ENCODE results near the gene NINJ2.
"Not testable (repeated sequence)": the region's sequence is repeated elsewhere in the genome, so short reads cannot be mapped to it uniquely, and the experiment has no call there.

The NINJ2 gene

GRCh38 chr12:663293-663871 lies at the start of gene NINJ2:
NINJ2 (minus strand) TSS chr12:663445; CDS start chr12:663360, 85 bp downstream.
- DNase-seq (ENCODE audit: low spot score), result no peak

DNA sequence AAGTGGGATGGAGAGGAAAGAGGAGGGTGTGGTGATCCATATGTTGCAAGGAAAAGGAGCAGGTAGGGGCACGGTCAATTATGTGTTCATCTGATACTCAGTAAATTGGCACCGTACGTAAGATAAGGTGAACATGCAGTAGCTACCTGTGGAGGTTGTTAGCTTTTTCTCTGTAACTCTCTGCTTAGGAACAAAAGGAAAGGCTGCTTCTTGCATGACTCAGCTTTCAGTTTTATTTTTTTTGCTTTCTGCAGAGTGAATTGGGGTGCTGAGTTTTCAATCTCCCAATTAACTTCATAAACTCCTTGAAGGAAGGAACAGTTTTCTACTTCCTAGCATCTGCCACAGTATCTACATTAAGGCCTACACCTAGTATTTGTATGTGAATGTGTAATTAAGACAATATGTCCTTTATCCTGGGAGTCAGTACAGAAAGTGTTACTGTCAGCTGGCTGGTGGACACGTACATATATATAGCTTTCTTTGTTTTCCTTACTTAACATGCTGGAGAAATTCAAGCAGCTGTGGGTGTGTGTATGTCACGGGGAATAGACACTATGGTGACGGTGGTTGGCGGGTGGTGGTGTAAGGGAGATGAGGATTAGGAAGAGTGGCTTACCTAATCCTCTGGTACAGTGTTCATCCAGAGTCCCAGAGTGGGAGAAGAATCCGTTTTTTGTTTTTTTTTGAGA lies 49.1 kb upstream of the NINJ2 start:
- DNase-seq (ENCODE audit: low spot score), result peak; percentile 13

- no peak for DNase-seq (ENCODE audit: low spot score)
Measured at GRCh38 chr12:709455-710020, 46.3 kb upstream of the NINJ2 start.

- DNase-seq (ENCODE audit: low spot score), result not testable (repeated sequence)
Measured at GRCh38 chr12:708084-708483, 44.8 kb upstream of the NINJ2 start.

GRCh38 chr12:704516-705242 lies 41.4 kb upstream of the NINJ2 start:
- no peak for DNase-seq (ENCODE audit: low spot score)

GRCh38 chr12:701896-702539 lies 38.8 kb upstream of the NINJ2 start:
- DNase-seq (ENCODE audit: low spot score), result no peak

DNA sequence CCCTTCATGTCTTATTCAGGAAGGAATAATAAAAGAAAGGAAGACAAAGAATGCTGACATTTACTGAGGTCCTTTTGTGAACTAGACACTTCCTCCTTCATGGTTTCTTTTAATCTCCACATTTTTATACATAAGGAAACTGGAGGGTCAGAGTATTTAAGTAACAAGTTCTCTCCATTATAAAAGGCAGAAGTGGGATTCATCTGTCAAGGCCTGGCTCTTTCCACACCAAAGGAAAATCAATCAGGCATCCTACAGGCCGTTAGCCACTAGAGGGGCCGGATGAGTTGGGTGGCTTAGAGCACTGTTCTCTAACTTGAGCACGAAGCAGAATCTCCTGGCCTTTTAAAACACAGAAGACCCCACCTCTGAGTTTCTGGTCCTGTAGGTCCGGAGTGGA lies 36.8 kb upstream of the NINJ2 start:
- no peak for DNase-seq (ENCODE audit: low spot score)

DNA sequence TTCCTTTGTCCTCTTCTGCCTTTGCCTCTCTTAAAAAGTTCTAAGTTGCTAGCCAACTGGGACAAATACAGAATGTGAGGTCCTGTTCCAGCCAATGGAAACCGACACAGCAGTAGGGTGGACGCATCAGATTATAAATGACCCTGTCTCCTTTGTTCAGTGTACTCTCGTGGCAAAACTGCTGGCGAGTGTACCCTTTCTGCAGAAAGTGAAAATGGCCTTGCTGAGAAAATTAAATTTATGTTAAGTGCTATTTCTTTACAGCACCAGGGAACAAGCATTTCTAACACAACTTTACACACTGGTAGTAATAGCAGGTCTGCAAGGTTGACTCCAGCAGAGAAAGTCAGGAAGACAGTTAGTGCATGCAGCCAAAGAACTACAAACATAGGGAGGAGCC lies 35.0 kb upstream of the NINJ2 start:
- DNase-seq (ENCODE audit: low spot score), result not testable (repeated sequence)

- no peak for DNase-seq (ENCODE audit: low spot score)
Measured at GRCh38 chr12:697481-697880, 34.2 kb upstream of the NINJ2 start.

GRCh38 chr12:694734-695503 lies 31.7 kb upstream of the NINJ2 start:
- DNase-seq (ENCODE audit: low spot score), result no peak

- DNase-seq (ENCODE audit: low spot score), result no peak
Measured at GRCh38 chr12:693934-694533, 30.8 kb upstream of the NINJ2 start.

- DNase-seq (ENCODE audit: low spot score), result no peak
Measured at GRCh38 chr12:692274-692673, 29.0 kb upstream of the NINJ2 start.

DNA sequence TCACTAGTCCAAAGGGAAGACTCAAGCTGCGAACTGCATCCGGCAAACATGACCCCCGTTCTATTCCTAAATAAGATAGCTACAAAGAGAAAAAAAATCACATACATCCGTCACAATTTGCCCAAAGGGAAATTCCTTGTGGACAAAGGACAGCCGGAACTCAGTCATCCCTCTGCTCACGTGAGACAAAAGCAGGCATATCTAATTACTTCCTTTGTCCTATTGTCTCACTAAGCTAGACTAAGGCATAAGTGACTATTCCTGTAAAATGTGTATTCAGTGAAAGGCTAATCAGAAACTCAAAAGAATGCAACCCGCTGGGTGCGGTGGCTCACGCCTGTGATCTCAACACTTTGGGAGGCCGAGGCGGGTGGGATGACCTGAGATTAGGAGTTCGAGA lies 27.2 kb upstream of the NINJ2 start:
- DNase-seq (ENCODE audit: low spot score), result no peak

DNA sequence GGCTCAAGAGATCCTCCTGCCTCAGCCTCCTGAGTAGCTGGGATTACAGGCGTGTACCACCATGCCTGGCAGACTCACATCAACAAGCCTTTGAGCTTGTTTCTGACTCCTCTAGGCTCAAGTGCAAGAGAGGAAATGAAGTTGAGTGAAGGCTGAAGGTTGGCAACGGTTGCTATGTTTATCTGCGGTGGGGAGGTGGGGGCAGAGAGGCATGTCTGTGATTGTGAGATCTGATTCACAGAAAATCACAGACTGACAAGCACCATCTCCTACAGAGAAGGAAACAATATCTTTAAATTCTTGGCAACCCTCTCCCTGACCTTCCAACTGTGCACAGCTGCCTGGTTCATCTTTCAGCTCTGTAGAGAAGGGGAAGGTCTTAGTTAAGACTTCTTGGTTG lies 22.1 kb upstream of the NINJ2 start:
- no peak for DNase-seq (ENCODE audit: low spot score)

DNA sequence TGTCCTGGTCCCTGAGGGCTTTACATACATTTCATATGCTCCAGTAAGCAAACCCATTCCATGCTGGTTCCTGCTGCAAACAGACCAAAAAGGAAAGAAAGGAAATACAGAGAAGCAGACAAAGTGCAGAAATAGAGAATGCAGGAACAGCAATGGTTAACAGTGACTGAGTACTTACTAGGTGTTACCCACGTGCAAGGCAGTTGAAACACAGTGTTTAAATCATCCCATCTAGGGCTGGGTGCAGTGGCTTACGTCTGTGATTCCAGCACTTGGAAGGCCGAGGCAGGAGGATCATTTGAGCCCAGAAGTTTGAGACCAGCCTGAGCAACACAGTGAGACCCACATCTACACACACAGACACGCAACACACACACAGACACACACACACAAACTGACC lies 21.2 kb upstream of the NINJ2 start:
- DNase-seq (ENCODE audit: low spot score), result no peak

GRCh38 chr12:681568-682256 lies 18.5 kb upstream of the NINJ2 start:
- DNase-seq (ENCODE audit: low spot score), result no peak

DNA sequence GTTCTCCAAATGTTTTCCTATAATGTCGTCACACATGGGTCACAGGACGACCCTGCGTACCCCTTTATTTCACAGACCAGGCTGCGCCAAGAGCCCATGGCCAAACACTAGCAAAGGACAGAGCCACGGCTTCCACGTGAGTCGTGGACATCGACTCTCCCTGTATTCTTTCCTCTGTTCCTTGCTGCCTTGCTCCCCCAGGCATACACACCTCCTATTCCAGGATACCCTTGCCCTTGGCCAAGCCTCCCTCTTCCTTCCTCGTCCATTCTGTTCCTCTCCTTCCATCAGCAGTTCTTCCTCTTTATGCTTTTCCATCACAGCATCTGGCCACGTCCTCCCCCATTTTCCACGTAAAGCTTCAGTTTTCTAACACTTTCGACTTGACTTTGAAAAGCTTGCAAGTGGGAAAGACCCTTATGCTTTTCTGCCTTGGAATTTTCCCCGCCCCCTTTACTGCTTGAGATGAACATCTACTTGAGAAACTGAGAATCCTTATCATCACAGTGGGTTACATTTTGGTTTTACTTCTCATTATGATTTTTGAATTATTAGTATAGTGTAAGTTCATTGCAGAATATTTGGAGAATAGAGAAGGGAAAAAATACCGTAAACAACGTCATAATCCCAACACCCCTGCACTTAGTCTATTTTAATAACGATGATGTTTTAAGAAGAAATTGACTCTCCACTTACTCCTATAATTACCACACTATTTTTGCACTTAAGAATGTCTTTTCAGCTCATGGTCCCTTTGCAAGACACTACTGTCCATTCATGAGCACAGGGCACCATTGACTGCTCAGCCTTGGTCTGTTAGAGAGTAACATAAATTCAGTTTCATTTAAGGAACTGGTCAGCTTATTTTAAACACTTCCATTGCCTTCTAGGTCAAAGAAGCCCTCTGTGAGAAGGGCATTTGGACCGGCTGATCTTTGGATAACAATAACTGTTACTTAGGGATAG lies 15.8 kb upstream of the NINJ2 start:
- no peak for DNase-seq (ENCODE audit: low spot score)

GRCh38 chr12:675562-675961 lies 12.3 kb upstream of the NINJ2 start:
- DNase-seq (ENCODE audit: low spot score), result no peak

- DNase-seq (ENCODE audit: low spot score), result no peak
Measured at GRCh38 chr12:674272-674781, 11.1 kb upstream of the NINJ2 start.
